ENCODE results near the gene SORCS1. TPM values are rescaled to one million over a fixed set of nuclear protein-coding genes. Genes with fewer than 3 reads are reported as not detected.

SORCS1 gene
- total and polyA plus RNA-seq, 2 of the 13 experiments (the other 11 are each of a cell fraction or from before 2014, with no cell fraction given): not detected

- Histone ChIP-seq H3K4me3 (replicated peaks in 1 of 3; ENCODE audit: insufficient read depth in 1 of 3, low read depth in 2 of 3, low read length in 3 of 3) (no peak overlapping the region), H3K36me3 (replicated peaks in 1 of 2; ENCODE audit: control insufficient read depth in 1 of 2, insufficient read depth in 2 of 2, low read length in 2 of 2) (no peaks in the 10 kb centered on the region), H4K20me1 (ENCODE audit: insufficient read depth, low read length) (no peaks in the 10 kb centered on the region), H3K4me1 (ENCODE audit: insufficient read depth, low read length) (no peaks in the 10 kb centered on the region), H3K9ac (ENCODE audit: insufficient read depth, low read depth, low read length) (no peak overlapping the region), H3K79me2 (ENCODE audit: insufficient read depth, low read length) (no peaks in the 10 kb centered on the region), H3K27ac (ENCODE audit: extremely low read length, insufficient read depth, low read length) (no peak overlapping the region), H3K27me3 (ENCODE audit: control insufficient read depth in 1 of 2, insufficient read depth in 2 of 2, low read length in 2 of 2) (no peaks in the 10 kb centered on the region), H3K4me2 (ENCODE audit: low read depth, low read length) (no peak overlapping the region), H3K9me3 (ENCODE audit: low read length) (peaks cover 61% of the 10 kb centered on the region), H2AFZ (ENCODE audit: low read length) (no peak overlapping the region)
- ATAC-seq (no peak), DNase-seq (ENCODE audit: low spot score) (no peak), FAIRE-seq (no peak)
- in situ Hi-C loops (cut with HindIII; ENCODE audit: extremely low pct_ligation_motif_present, low pct_unique_long_range_greater_than_20kb) (no loop called here), intact Hi-C loops (cut with micrococcal nuclease; ENCODE audit: unreplicated experiment) (no loop called here)
- no TSS peak for BruUV-seq (replicated peaks)
- CTCF ChIA-PET (ENCODE audit: low intra/inter-chr PET ratio, low total read pairs): no interaction called here
- TF ChIP-seq, protein P1, sequence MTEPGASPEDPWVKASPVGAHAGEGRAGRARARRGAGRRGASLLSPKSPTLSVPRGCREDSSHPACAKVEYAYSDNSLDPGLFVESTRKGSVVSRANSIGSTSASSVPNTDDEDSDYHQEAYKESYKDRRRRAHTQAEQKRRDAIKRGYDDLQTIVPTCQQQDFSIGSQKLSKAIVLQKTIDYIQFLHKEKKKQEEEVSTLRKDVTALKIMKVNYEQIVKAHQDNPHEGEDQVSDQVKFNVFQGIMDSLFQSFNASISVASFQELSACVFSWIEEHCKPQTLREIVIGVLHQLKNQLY (CRISPR knock-in tag; IDR thresholded peaks at IDR 0.05): no peak
- no peak for TF ChIP-seq RFX1 (IDR thresholded peaks at IDR 0.05)
- TF ChIP-seq ZNF703 (CRISPR knock-in tag; IDR thresholded peaks at IDR 0.05; ENCODE audit: borderline replicate concordance): no peak
- TF ChIP-seq FOXC1 (CRISPR knock-in tag; IDR thresholded peaks at IDR 0.05; ENCODE audit: borderline replicate concordance): no peak
- TF ChIP-seq MZF1 (CRISPR knock-in tag; IDR thresholded peaks at IDR 0.05; ENCODE audit: borderline replicate concordance): no peak
- no peak for TF ChIP-seq ZGPAT (CRISPR knock-in tag; IDR thresholded peaks at IDR 0.05)
- TF ChIP-seq, protein P2, sequence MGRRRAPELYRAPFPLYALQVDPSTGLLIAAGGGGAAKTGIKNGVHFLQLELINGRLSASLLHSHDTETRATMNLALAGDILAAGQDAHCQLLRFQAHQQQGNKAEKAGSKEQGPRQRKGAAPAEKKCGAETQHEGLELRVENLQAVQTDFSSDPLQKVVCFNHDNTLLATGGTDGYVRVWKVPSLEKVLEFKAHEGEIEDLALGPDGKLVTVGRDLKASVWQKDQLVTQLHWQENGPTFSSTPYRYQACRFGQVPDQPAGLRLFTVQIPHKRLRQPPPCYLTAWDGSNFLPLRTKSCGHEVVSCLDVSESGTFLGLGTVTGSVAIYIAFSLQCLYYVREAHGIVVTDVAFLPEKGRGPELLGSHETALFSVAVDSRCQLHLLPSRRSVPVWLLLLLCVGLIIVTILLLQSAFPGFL (CRISPR knock-in tag; IDR thresholded peaks at IDR 0.05): no peak
- TF ChIP-seq ZFP1 (CRISPR knock-in tag; IDR thresholded peaks at IDR 0.05): no peak
- 25% methylated on average over 5 of the region's 5 CpGs for WGBS (ENCODE audit: low lambda C conversion rate)
- POLR2A ChIA-PET: no interaction called here
These were observed 132.4 kb downstream of the SORCS1 start for GRCh38 chr10:107031931-107032699.

Data from HepG2 (cell line).